ENCODE data around the gene FGF12.

Gene FGF12

DNA sequence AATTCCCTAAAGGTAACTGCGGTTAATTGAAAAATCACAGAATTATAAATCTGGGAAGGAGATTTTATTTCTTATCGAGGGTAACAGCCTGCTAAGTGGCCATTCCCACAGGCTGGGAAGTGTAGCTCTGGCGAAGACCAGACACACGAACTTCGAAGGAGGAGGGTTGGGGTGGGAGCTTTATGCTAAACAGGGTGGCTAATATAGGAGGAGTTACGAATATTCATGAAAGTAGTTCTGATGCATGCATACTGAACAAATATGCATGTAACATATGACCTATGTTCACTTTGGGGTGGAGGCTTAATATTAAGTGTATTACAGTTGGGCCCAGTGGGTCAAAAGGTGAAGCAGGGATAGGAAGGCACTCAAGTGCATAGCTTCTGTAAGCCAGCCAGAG lies 221.6 kb downstream of the FGF12 start:
- Mint-ChIP-seq H3K9me3 (no peaks in the 10 kb centered on the region), H3K27ac (no peak overlapping the region), H3K4me1 (no peaks in the 10 kb centered on the region), H3K36me3 (ENCODE audit: low read depth) (no peaks in the 10 kb centered on the region), H3K4me3 (no peak overlapping the region), H3K27me3 (ENCODE audit: low read depth) (peaks cover 20% of the 10 kb centered on the region)
- TF ChIP-seq CTCF (IDR thresholded peaks at IDR 0.05; ENCODE audit: unreplicated experiment in 3 of 3) = no peak

DNA sequence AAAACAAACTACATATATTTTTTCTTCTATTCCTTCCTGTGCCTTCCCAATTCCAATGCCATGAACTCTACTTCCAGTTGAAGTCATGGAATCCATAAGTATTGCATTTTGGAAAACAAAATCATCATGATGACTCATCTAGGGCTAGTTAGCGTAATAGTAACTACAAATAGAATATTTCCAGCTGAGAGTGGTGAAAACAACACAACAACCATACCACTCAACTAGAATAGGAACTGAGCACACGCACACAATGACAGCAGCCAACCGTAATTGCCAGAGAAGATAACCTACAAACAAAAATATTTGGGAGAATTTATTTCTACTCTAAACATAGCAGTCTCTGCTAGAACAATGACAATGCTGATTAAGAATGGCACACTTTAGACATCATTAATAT lies 225.9 kb downstream of the FGF12 start:
- Mint-ChIP-seq H3K4me1 (no peaks in the 10 kb centered on the region), H3K27me3 (ENCODE audit: low read depth) (peaks cover 11% of the 10 kb centered on the region), H3K4me3 (no peak overlapping the region)

GRCh38 chr3:192496905-192497587 lies 230.3 kb downstream of the FGF12 start:
- H3K36me3 Mint-ChIP-seq (ENCODE audit: low read depth) = no peaks in the 10 kb centered on the region
- no peak for TF ChIP-seq CTCF (IDR thresholded peaks at IDR 0.05; ENCODE audit: unreplicated experiment in 3 of 3)
- no peaks in the 10 kb centered on the region for H3K9me3 Mint-ChIP-seq
- H3K27me3 Mint-ChIP-seq (ENCODE audit: low read depth) = no peaks in the 10 kb centered on the region
- H3K27ac Mint-ChIP-seq = no peak overlapping the region
- no peak overlapping the region for H3K4me3 Mint-ChIP-seq
- H3K4me1 Mint-ChIP-seq = no peaks in the 10 kb centered on the region

More for the DNA sequence above, 225.9 kb downstream of the FGF12 start:
- Mint-ChIP-seq H3K27ac (no peak overlapping the region), H3K9me3 (no peaks in the 10 kb centered on the region), H3K36me3 (ENCODE audit: low read depth) (no peaks in the 10 kb centered on the region)
- TF ChIP-seq CTCF (IDR thresholded peaks at IDR 0.05; ENCODE audit: unreplicated experiment in 3 of 3) = no peak

DNA sequence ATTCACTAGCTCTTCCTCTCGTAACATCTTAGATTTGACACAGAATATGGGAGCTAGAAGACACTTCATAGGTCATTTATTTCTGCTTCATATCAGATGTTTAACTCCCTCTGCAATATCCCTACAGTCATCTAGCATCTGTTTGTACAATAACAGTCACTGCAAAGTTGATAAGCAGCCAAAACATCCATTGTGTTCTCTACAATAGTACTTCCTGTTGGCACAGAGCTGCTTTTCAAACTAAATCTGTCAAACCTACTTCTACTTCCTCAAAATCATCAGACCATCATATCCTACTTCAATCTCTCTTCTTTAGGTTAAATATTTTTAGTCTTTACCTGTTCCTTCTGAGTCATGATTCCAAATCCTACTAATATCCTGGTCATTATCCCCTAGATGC lies 233.2 kb downstream of the FGF12 start:
- Mint-ChIP-seq H3K27me3 (ENCODE audit: low read depth) (no peaks in the 10 kb centered on the region), H3K4me3 (no peak overlapping the region), H3K27ac (no peak overlapping the region), H3K9me3 (no peaks in the 10 kb centered on the region), H3K36me3 (ENCODE audit: low read depth) (no peaks in the 10 kb centered on the region), H3K4me1 (no peaks in the 10 kb centered on the region)
- TF ChIP-seq CTCF (IDR thresholded peaks at IDR 0.05; ENCODE audit: unreplicated experiment in 3 of 3) = no peak

DNA sequence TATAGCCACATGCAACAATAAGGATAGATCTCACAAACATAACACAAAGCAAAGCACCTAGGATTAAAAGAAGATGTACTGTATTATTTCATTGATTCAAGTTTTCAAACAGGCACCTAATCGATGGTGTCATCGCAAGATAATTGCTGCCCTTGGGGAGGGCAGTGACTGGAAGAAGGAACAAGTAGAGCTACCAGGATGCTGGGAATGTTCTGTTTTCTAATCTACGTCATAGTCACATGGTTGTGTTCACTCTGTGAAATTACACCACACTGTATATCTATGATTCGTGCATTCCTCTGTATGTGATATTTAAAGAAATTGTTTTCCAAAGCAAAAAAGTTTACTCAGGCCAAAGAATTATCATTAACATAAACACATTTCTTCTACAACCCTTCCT lies 236.6 kb downstream of the FGF12 start:
- no peak overlapping the region for H3K4me3 Mint-ChIP-seq

More for the DNA sequence above, 236.6 kb downstream of the FGF12 start:
- Mint-ChIP-seq H3K4me1 (no peaks in the 10 kb centered on the region), H3K27ac (no peak overlapping the region), H3K27me3 (ENCODE audit: low read depth) (no peaks in the 10 kb centered on the region), H3K9me3 (no peaks in the 10 kb centered on the region), H3K36me3 (ENCODE audit: low read depth) (no peaks in the 10 kb centered on the region)
- TF ChIP-seq CTCF (IDR thresholded peaks at IDR 0.05; ENCODE audit: unreplicated experiment in 3 of 3) = no peak
